Measurements from ENCODE around the gene TRIM4.

The TRIM4 gene

DNA sequence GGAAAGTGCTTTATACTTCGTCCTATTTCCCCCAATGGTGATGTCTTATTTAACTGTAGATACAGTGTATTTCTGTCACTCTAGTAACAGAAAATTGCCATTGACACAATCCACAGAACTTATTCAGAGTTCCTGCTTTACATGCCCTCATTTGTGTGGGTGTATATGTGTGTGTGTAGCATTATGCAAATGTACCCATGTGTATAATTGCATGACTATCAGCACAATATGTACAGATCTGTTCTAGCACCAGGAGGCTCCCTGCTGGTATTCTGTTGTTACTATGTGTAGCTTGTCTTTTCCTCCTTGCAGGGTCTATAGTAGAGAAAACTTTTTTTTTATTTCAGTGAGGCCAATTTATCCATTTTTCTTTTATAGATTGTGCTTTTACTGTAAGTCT is 75.0 kb downstream of the TRIM4 start:
- no peak for DNase-seq (ENCODE audit: low read depth, low spot score)

DNA sequence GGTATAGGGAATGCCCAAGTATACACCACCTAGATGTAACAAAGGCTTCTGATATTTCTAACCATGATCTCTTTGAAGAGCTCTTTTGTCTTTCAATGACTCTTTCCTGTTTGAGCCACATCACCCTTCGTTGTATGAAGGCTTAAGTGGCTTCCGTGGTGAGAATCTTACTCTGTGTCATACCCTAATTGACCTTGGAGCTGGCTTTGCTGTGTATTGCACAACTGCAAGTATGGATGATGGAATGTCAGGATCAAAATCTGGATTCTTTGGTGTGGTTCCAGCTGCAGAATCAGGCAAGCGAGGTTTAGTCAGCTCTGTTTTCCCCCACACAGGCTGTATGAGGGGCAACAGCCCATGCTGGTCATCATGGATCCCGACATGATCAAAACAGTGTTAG is 75.5 kb downstream of the TRIM4 start:
- DNase-seq (ENCODE audit: low read depth, low spot score) = no peak

DNA sequence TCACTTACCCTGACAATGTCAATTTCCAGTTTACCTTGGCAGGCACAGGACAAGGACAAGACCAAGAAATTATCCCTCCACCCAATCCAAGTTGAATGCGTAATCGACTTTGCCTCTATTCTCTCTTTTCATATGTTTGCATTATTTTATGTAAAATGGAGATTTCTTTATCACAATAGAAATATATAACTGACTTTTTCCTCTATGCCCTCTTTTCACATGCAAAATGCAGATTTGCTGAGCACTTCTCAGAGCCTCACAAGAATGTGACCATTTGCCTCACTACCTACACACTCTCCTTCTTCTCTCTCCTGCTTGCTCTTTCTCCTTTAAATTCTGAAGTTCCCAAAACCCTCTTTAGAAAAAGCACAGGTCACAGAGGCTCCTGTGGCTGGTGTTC is 76.4 kb downstream of the TRIM4 start:
- DNase-seq (ENCODE audit: low read depth, low spot score) = no peak
